ENCODE results near the gene CCDC15. TPM values are rescaled to one million over a fixed set of nuclear protein-coding genes. Genes with fewer than 3 reads are reported as not detected.
A peak's percentile ranks its signal among the peaks of the same experiment; 100 is the strongest.

CCDC15 gene
- total and polyA plus RNA-seq, 9 donors: 2.3 to 4.0 (median 3.0) TPM

DNA sequence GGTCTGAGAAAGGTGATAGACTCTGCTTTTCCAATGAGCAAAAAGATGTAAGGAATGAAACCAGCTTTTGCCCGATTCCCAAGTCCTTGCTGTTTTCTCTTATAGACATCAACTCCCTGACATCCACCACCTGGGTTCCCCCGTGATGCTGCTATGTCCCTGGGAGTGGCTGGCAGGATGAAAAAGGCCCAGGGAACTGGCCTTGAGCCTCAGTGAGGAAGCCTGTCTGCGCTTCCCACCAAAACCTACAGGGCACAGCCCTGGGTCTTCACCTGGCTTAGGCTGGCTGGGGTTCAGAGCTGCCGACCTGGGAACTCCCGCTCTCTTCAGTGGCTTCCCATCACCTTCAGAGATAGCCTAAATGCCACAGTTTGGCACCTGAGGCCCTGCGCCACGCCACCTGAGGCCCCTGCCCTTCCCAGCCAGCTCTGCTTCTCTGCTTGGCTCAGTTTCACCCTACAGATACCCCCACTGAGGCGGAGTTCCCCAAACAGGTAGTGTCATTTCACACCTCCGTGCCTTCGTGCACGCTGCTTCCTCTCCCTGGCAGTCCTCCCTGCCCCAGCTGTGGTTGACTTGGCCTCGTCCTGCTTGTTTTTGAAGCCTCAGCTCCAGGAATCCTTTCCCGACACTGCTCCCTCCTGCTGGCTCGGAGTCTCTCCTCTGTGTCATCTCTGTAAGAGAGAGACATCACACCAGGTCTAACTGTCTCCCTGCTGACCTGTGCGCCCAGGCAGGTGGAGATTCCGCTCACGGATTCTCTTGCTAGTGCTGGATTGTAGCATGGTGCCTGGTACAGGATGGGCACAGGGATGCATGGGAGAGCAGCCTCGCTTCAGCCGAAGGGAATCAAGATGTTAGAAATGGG lies 119.8 kb downstream of the CCDC15 start:
- Histone ChIP-seq H3K4me3 (ENCODE audit: low read length) (no peak overlapping the region), H3K4me1 (ENCODE audit: control insufficient read depth, insufficient read depth, low read length) (peaks cover 18% of the 10 kb centered on the region), H3K27ac (ENCODE audit: low read length) (no peak overlapping the region), H3K27me3 (ENCODE audit: control insufficient read depth, insufficient read depth, low read length) (no peaks in the 10 kb centered on the region), H3K9me3 (replicated peaks; ENCODE audit: control insufficient read depth, low read depth, low read length) (no peaks in the 10 kb centered on the region), H3K36me3 (ENCODE audit: control insufficient read depth, insufficient read depth, low read length) (no peaks in the 10 kb centered on the region)
- DNase-seq: no peak
- 71% methylated on average over 18 of the region's 19 CpGs for WGBS (ENCODE audit: insufficient coverage)

DNA sequence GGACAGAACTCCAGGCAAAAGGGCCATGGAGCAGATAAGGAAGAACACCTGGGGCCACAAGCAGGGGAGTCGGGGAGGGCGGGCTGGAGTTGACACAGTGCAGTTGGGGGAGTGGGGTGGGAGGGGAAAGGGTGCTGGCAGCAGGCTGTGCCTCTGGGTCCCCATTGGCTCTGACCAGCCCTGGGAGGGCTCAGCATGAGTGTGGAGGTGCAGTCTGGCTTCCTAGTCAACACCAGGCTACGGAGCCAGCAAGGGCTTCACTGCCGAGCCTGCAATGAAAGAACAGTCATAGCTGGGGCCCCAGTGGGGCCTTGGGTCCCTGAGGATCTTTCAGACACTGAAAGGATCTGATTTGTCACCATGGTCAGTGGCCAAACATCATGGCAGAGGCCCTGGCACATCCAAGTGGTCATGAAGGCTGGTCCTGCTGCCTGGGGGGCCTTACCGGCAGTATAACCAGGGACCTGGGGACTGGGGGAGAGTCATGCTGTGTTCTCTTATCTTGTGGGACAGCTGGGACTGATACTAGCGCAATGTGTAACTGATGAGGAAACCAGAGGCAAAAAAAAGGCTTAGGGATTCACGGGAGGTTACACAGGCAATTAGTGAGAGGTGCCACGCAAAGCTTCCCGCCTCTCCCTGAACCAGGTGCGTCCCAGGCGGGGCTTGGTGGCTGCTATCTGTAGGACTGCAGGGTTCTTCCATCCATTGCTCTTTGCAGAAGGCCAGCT lies 120.7 kb downstream of the CCDC15 start:
- H3K4me3 ChIP-seq (ENCODE audit: low read length): no peak overlapping the region
- H3K36me3 ChIP-seq (ENCODE audit: control insufficient read depth, insufficient read depth, low read length): no peaks in the 10 kb centered on the region
- H3K27ac ChIP-seq (ENCODE audit: low read length): no peak overlapping the region
- DNase-seq: no peak
- no peaks in the 10 kb centered on the region for H3K9me3 ChIP-seq (replicated peaks; ENCODE audit: control insufficient read depth, low read depth, low read length)
- 68% methylated on average over 11 of the region's 11 CpGs for WGBS (ENCODE audit: insufficient coverage)
- H3K4me1 ChIP-seq (ENCODE audit: control insufficient read depth, insufficient read depth, low read length): peaks cover 18% of the 10 kb centered on the region
- no peaks in the 10 kb centered on the region for H3K27me3 ChIP-seq (ENCODE audit: control insufficient read depth, insufficient read depth, low read length)

- no peaks in the 10 kb centered on the region for H3K9me3 ChIP-seq (replicated peaks; ENCODE audit: control insufficient read depth, low read depth, low read length)
- no peak overlapping the region for H3K27ac ChIP-seq (ENCODE audit: low read length)
- DNase-seq: no peak
- no peaks in the 10 kb centered on the region for H3K36me3 ChIP-seq (ENCODE audit: control insufficient read depth, insufficient read depth, low read length)
- H3K4me3 ChIP-seq (ENCODE audit: low read length): no peak overlapping the region
- peaks cover 14% of the 10 kb centered on the region for H3K4me1 ChIP-seq (ENCODE audit: control insufficient read depth, insufficient read depth, low read length)
- no peaks in the 10 kb centered on the region for H3K27me3 ChIP-seq (ENCODE audit: control insufficient read depth, insufficient read depth, low read length)
- 80% methylated on average over 7 of the region's 7 CpGs for WGBS (ENCODE audit: insufficient coverage)
Observed at GRCh38 chr11:125075242-125075625, 121.2 kb downstream of the CCDC15 start.

DNA sequence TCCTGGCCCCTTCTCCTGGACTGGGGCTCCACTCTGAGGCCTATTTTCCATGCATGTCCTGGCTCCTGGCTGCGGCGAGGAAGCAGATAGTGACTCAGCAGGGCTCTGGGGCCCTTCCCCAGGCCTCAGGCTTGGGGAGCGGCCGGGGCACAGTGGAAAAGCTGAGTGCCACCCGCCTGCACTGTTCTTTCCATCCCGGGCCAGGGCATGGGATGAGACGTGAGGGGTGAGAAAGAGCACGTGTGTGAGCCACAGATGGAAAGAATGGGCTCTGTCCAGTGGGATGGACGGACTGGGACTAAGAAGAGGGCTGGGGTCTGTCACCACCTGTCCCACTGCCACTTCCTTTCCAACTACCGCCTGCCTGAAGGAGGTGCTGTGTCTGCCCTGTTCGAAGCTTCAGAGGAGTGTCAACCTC lies 121.9 kb downstream of the CCDC15 start:
- DNase-seq: peak; percentile 22
- no peak overlapping the region for H3K27ac ChIP-seq (ENCODE audit: low read length)
- WGBS (ENCODE audit: insufficient coverage): 64% methylated on average over 10 of the region's 11 CpGs

GRCh38 chr11:125076378-125076945 lies 122.5 kb downstream of the CCDC15 start:
- DNase-seq: no peak
- Histone ChIP-seq H3K27ac (ENCODE audit: low read length) (no peak overlapping the region), H3K4me1 (ENCODE audit: control insufficient read depth, insufficient read depth, low read length) (peaks cover 4% of the 10 kb centered on the region), H3K36me3 (ENCODE audit: control insufficient read depth, insufficient read depth, low read length) (no peaks in the 10 kb centered on the region), H3K9me3 (replicated peaks; ENCODE audit: control insufficient read depth, low read depth, low read length) (no peaks in the 10 kb centered on the region), H3K4me3 (ENCODE audit: low read length) (no peak overlapping the region), H3K27me3 (ENCODE audit: control insufficient read depth, insufficient read depth, low read length) (no peaks in the 10 kb centered on the region)
- 69% methylated on average over 14 of the region's 14 CpGs for WGBS (ENCODE audit: insufficient coverage)

More for the DNA sequence above, 121.9 kb downstream of the CCDC15 start:
- Histone ChIP-seq H3K9me3 (replicated peaks; ENCODE audit: control insufficient read depth, low read depth, low read length) (no peaks in the 10 kb centered on the region), H3K27me3 (ENCODE audit: control insufficient read depth, insufficient read depth, low read length) (no peaks in the 10 kb centered on the region), H3K4me3 (ENCODE audit: low read length) (no peak overlapping the region), H3K4me1 (ENCODE audit: control insufficient read depth, insufficient read depth, low read length) (peaks cover 10% of the 10 kb centered on the region), H3K36me3 (ENCODE audit: control insufficient read depth, insufficient read depth, low read length) (no peaks in the 10 kb centered on the region)

DNA sequence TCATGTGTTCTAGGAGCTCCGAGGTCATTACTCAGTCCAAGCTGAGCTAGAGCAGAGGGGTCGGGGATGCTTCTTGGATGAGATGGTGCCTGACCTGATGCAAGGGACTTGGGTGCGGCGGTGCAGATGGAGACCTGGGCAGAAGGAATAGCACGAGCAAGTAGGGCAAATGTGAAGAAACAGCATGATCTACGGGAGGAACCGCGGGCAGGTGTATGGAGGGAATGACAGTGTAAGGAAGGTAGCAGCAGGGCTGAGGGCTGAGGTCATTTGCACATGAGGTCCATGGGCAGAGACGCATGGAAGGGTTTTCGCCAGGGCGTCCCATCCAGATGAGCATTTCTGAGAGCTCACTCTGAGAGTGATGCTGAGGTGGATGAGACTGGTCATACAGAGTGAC lies 124.0 kb downstream of the CCDC15 start:
- Histone ChIP-seq H3K27ac (ENCODE audit: low read length) (no peak overlapping the region), H3K27me3 (ENCODE audit: control insufficient read depth, insufficient read depth, low read length) (no peaks in the 10 kb centered on the region), H3K36me3 (ENCODE audit: control insufficient read depth, insufficient read depth, low read length) (no peaks in the 10 kb centered on the region), H3K9me3 (replicated peaks; ENCODE audit: control insufficient read depth, low read depth, low read length) (no peaks in the 10 kb centered on the region), H3K4me1 (ENCODE audit: control insufficient read depth, insufficient read depth, low read length) (no peaks in the 10 kb centered on the region), H3K4me3 (ENCODE audit: low read length) (no peak overlapping the region)
- WGBS (ENCODE audit: insufficient coverage): 94% methylated on average over 11 of the region's 11 CpGs
- no peak for DNase-seq

- Histone ChIP-seq H3K27me3 (ENCODE audit: control insufficient read depth, insufficient read depth, low read length) (no peaks in the 10 kb centered on the region), H3K4me3 (ENCODE audit: low read length) (no peak overlapping the region), H3K36me3 (ENCODE audit: control insufficient read depth, insufficient read depth, low read length) (no peaks in the 10 kb centered on the region), H3K27ac (ENCODE audit: low read length) (no peak overlapping the region), H3K9me3 (replicated peaks; ENCODE audit: control insufficient read depth, low read depth, low read length) (no peaks in the 10 kb centered on the region), H3K4me1 (ENCODE audit: control insufficient read depth, insufficient read depth, low read length) (no peaks in the 10 kb centered on the region)
- WGBS (ENCODE audit: insufficient coverage): 89% methylated on average over 13 of the region's 14 CpGs
- DNase-seq: no peak
Observed at GRCh38 chr11:125078516-125079140, 124.6 kb downstream of the CCDC15 start.

- no peaks in the 10 kb centered on the region for H3K27me3 ChIP-seq (ENCODE audit: control insufficient read depth, insufficient read depth, low read length)
- H3K36me3 ChIP-seq (ENCODE audit: control insufficient read depth, insufficient read depth, low read length): no peaks in the 10 kb centered on the region
- no peak overlapping the region for H3K27ac ChIP-seq (ENCODE audit: low read length)
- no peak overlapping the region for H3K4me3 ChIP-seq (ENCODE audit: low read length)
- WGBS (ENCODE audit: insufficient coverage): 78% methylated on average over 14 of the region's 18 CpGs
- no peaks in the 10 kb centered on the region for H3K4me1 ChIP-seq (ENCODE audit: control insufficient read depth, insufficient read depth, low read length)
- H3K9me3 ChIP-seq (replicated peaks; ENCODE audit: control insufficient read depth, low read depth, low read length): no peaks in the 10 kb centered on the region
- no peak for DNase-seq
Observed at GRCh38 chr11:125079151-125079877, 125.3 kb downstream of the CCDC15 start.

- WGBS (ENCODE audit: insufficient coverage): 87% methylated on average over 9 of the region's 12 CpGs
- Histone ChIP-seq H3K4me3 (ENCODE audit: low read length) (no peak overlapping the region), H3K36me3 (ENCODE audit: control insufficient read depth, insufficient read depth, low read length) (no peaks in the 10 kb centered on the region), H3K27me3 (ENCODE audit: control insufficient read depth, insufficient read depth, low read length) (no peaks in the 10 kb centered on the region), H3K4me1 (ENCODE audit: control insufficient read depth, insufficient read depth, low read length) (no peaks in the 10 kb centered on the region), H3K27ac (ENCODE audit: low read length) (no peak overlapping the region), H3K9me3 (replicated peaks; ENCODE audit: control insufficient read depth, low read depth, low read length) (no peaks in the 10 kb centered on the region)
- DNase-seq: no peak
Observed at GRCh38 chr11:125079878-125080530, 126.0 kb downstream of the CCDC15 start.

Measured in muscle of leg (tissue), 11 donors.